B cell (primary cell): ENCODE results near the gene PROC.

ENCODE experiments used
- CTCF ChIP-seq: fragments of 200-600 bp; IDR thresholded peaks from one replicate; pipeline ENCODE4 v1.8.0; 2022; ENCODE audit warnings: antibody characterized with exemption, mild to moderate bottlenecking
- EZH2 ChIP-seq: IDR thresholded peaks from 2 replicates; pipeline ENCODE4 v1.6.1; 2012; ENCODE audit warnings: borderline replicate concordance, low read depth, mild to moderate bottlenecking, moderate library complexity, low read length; ENCODE audit not compliant: insufficient read depth, poor library complexity, severe bottlenecking

DNA sequence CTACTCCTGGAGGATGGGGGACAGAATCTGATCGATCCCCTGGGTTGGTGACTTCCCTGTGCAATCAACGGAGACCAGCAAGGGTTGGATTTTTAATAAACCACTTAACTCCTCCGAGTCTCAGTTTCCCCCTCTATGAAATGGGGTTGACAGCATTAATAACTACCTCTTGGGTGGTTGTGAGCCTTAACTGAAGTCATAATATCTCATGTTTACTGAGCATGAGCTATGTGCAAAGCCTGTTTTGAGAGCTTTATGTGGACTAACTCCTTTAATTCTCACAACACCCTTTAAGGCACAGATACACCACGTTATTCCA, 844 bp downstream of the PROC start:
- no peak for TF ChIP-seq EZH2
- no peak for TF ChIP-seq CTCF
